ENCODE data around the gene ERICH4. TPM values are rescaled to one million over a fixed set of nuclear protein-coding genes. Genes with fewer than 3 reads are reported as not detected.
"Not testable (repeated sequence)": the region's sequence is repeated elsewhere in the genome, so short reads cannot be mapped to it uniquely, and the experiment has no call there.

The ERICH4 gene
- total RNA-seq, 1 experiment from 2014 or later, result not detected

- DNase-seq (ENCODE audit: low spot score), result no peak
Measured at GRCh38 chr19:41478171-41478570, 35.2 kb downstream of the ERICH4 start.

DNA sequence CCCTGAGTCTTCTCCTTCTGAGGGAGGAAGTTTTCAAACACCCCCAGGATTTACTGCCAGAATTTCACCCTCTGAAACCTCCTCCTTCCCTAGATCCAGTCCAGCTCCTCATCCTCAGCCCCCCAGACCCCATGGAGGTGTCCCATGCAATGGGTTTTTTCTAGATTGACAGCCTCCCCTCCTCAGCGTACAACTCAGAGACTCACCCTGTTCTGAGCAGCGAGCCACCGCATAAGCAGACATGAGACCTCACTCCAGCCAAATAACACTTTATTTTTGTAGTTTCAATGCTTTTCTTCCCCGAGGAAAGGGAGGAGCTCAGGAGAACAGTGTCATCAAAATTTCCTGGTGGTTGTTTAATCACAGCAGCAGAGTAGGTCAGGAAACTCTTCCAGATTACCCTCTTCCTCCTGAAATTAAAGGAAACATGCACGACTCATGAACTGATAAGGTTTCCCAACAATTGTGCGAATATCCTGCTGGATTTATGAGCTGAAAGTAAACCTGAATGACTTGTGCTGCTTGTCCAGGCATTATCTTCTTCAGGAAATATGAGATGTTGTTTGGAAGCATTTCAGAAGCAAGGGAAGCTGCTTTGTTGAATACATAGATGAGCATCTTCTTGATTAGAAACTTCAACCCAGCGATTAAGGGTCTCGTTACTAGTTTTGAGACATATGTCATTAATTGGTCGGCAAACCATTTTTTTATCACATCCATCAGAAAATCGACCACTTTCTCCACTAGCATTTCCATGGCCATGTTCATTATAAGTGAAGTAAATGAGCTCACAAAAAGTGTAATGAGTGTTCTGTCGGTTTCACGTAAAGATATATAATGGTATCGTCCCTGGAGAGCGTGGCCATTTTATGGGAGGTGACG is 36.2 kb downstream of the ERICH4 start:
- no peak for DNase-seq (ENCODE audit: low spot score)

GRCh38 chr19:41479757-41480191 is 36.8 kb downstream of the ERICH4 start:
- DNase-seq (ENCODE audit: low spot score), result peak; percentile 57

DNA sequence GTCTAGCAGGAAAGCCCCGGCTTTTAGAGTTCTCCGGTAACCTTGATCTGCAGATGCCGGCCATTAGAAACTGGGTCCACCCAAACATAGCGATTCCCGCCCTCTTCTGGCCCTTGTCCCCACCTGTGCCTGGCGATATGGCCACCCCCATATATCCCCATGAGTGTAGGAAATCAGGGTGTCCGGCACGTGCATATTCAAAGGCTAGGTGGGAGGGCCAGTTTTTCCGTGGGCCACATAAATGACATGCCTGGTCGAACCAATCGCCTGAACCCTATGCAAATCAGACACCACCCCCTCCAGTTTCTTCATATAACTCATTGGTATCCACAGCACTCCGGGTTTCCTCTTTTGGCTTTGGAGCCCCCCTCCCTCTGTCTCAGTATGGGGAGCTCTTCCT is 37.4 kb downstream of the ERICH4 start:
- DNase-seq (ENCODE audit: low spot score), result no peak

- DNase-seq (ENCODE audit: low spot score), result no peak
Measured at GRCh38 chr19:41484822-41485221, 41.9 kb downstream of the ERICH4 start.

DNA sequence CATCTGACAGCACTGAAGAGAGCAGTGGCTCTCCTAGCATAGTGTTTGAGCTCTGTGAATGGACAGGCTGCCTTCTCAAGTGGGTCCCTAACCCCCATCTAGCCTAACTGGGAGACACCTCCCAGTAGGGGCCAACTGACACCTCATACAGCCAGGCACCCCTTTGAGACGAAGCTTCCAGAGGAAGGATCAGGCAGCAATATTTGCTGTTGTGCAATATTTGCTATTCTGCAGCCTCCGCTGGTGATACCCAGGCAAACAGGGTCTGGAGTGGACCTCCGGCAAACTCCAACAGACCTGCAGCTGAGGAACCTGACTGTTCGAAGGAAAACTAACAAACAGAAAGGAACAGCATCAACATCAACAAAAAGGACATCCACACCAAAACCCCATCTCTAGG is 44.0 kb downstream of the ERICH4 start:
- DNase-seq (ENCODE audit: low spot score), result not testable (repeated sequence)

GRCh38 chr19:41492843-41493242 is 49.9 kb downstream of the ERICH4 start:
- no peak for DNase-seq (ENCODE audit: low spot score)

Small RNA genes within 50 kb of the gene (small RNA-seq; reads per million reads assigned to genes)
- gene RF00017, result not detected

Other genes with a start within 250 kb of the ERICH4 start
- gene CYP2S1, start 249.9 kb upstream of the ERICH4 start, total RNA-seq (2014; rRNA removed; shearing (Covaris generic)), result 18.2 and 31.4 TPM in 2 replicates
- gene AXL, start 223.9 kb upstream of the ERICH4 start, total RNA-seq (2014; rRNA removed; shearing (Covaris generic)), result 1.5 and 1.7 TPM in 2 replicates
- gene HNRNPUL1, start 178.8 kb upstream of the ERICH4 start, total RNA-seq (2014; rRNA removed; shearing (Covaris generic)), result 294 and 300 TPM in 2 replicates
- gene CCDC97, start 133.0 kb upstream of the ERICH4 start, total RNA-seq (2014; rRNA removed; shearing (Covaris generic)), result 34.5 and 39.5 TPM in 2 replicates
- gene TGFB1, start 89.2 kb upstream of the ERICH4 start, total RNA-seq (2014; rRNA removed; shearing (Covaris generic)), result 2.5 and 2.6 TPM in 2 replicates
- 26.9 and 32.1 TPM in 2 replicates for gene B9D2, start 79.0 kb upstream of the ERICH4 start, total RNA-seq (2014; rRNA removed; shearing (Covaris generic))
- gene TMEM91, start 66.6 kb upstream of the ERICH4 start, total RNA-seq (2014; rRNA removed; shearing (Covaris generic)), result 10.2 and 11.0 TPM in 2 replicates
- gene EXOSC5, start 45.8 kb upstream of the ERICH4 start, total RNA-seq (2014; rRNA removed; shearing (Covaris generic)), result 101 and 108 TPM in 2 replicates
- 202 and 212 TPM in 2 replicates for gene BCKDHA, start 45.3 kb upstream of the ERICH4 start, total RNA-seq (2014; rRNA removed; shearing (Covaris generic))
- gene B3GNT8, start 15.8 kb upstream of the ERICH4 start, total RNA-seq (2014; rRNA removed; shearing (Covaris generic)), result 1.2 and 2.9 TPM in 2 replicates
- 68.8 and 77.9 TPM in 2 replicates for gene DMAC2, start 3.2 kb upstream of the ERICH4 start, total RNA-seq (2014; rRNA removed; shearing (Covaris generic))
- gene CEACAM21, start 133.0 kb downstream of the ERICH4 start, total RNA-seq (2014; rRNA removed; shearing (Covaris generic)), result not detected in 2 replicates
- gene CEACAM4, start 183.9 kb downstream of the ERICH4 start, total RNA-seq (2014; rRNA removed; shearing (Covaris generic)), result not detected in 2 replicates
- 0.92 TPM in 1 of 2 replicates, not detected in the other for gene CEACAM7, start 245.1 kb downstream of the ERICH4 start, total RNA-seq (2014; rRNA removed; shearing (Covaris generic))

All from HT-29 (cell line).